MM.1S (cell line): ENCODE measurements around the gene ADSS1.

Experiments used
- CTCF ChIP-seq: fragments of 300-600 bp; sonication (generic); IDR thresholded peaks from 2 replicates; pipeline ENCODE4 v1.5.1; 2016; ENCODE audit warnings: antibody characterized with exemption, low read length, mixed read lengths
- EZH2 ChIP-seq: fragments of 300-600 bp; sonication (generic); optimal IDR thresholded peaks from 2 replicates; pipeline ENCODE3; 2017; ENCODE audit warnings: low read depth, mild to moderate bottlenecking, antibody characterized with exemption, low read length, mixed read lengths
- EZH2phosphoT487 ChIP-seq: fragments of 300-600 bp; sonication (generic); IDR thresholded peaks from 2 replicates; pipeline ENCODE4 v1.6.1; 2018; ENCODE audit warnings: antibody characterized with exemption, low read length

GRCh38 chr14:104694475-104694950, 29.5 kb upstream of the ADSS1 start:
- TF ChIP-seq CTCF (no peak), EZH2 (no peak), EZH2phosphoT487 (no peak)
